GM18511 (cell line): ENCODE measurements around the gene DOCK1.

ENCODE experiments used
- ATAC-seq: cut with Tn5 transposase; IDR thresholded peaks from one replicate; pipeline ENCODE4 v1.9.1; 2021; ENCODE audit warnings: mild to moderate bottlenecking, moderate library complexity; ENCODE audit not compliant: unreplicated experiment

DOCK1 gene

DNA sequence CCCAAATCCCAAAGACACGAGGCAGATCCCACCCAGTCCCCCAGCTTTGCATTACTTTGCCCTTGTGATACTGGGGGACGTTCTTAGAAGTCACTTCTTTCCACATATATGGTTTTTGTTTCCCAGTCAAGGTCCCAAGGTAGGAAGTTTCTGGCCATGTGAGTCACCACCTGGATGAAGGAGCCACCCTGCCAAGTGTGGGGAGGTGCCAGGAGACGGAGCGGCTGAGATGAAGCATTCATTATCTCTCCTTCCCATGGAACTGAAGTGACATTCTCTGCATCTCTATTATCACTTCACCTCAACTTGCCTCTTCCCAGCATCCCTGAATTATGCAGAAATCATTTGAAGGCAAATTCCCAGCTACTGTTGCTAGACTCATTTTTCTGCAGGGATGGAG is 427.4 kb downstream of the DOCK1 start:
- no peak for ATAC-seq

DNA sequence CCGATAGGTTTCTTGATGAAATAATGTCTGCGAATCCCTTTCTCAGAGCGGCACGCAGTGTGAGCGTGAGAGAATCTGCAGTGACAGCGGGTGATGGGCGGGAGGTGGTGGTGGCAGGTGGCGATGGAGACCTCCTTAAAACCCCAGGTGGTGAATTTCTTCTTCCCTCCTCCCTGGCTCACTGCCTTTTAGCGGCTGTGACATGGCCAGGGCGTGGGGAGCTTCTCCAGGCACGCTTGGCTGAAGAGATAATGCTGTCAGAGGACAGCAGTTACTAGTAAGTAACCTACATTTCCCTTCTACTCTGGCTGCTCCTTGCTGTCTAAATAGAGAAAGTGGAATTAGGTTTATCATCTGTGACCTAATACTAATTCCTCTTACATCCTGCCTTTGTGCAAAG is 432.6 kb downstream of the DOCK1 start:
- ATAC-seq, result no peak

DNA sequence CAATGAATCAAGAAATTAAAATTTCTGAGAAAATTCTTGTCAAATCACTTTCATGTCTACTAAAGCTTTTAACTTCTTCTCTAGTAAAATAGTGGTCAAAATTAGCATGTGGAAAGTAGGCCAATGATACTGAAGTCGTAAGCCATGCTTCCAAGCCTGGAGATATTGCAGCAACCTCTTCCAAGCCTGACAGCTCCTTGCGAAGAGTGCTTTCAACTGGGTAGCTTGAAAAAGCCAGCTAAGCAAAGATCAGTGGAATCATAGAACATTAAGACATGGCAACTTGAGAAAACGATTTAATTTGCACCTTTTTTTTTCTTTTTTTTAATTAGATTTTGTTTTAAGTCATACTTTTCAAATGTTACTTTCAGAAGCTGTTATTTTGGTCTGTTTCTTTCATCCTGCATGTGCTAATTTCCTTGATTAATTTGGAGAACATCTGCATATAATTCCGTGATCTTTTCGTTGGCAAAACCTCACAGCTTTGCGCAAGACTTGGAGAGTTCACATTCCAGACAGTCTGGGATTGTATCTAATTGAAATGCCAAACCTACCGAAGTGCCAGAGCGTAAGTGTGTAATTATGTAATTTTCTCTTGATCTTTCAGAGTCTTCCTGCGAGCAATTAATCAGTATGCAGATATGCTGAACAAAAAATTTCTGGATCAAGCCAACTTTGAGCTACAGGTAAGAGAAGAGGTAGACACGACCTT is 433.3 kb downstream of the DOCK1 start:
- no peak for ATAC-seq

DNA sequence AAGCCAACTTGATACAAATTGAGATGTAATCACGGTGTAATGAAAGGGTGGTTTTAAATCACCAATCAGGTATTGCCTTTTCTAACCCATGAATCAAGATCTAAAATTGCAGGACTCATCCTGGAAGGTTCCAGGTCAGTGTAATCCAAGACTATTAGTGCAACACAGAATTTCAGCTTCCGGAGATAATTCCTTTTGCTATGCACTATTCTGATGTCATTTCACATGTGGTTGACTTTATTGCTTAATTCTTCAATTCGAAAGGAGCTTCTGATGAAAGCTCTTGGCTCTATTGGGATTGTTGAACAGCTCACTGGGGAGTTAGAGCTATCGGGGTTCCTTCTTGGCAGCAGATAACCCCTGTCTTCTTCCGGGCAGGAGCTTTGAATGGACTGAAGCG is 438.6 kb downstream of the DOCK1 start:
- ATAC-seq, result no peak

DNA sequence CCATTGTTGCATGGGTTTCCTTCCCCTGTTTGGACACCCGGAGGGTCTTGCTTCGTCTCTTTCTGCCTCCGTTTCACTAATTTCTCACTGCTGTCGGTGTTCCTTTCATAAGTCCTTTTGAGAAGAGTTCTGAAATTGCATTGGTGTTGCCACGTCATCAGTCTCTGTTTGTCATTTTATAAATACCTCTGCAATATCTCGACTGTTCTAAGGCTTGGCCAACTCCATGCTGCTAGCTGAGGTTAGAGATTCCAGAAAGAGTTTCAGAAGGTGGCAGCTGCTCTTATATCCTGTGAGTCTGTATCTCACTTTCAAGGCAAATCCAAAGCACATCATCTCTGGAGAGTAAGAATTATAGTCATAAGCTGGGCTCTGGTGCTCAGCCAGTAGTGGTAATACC is 439.1 kb downstream of the DOCK1 start:
- no peak for ATAC-seq

DNA sequence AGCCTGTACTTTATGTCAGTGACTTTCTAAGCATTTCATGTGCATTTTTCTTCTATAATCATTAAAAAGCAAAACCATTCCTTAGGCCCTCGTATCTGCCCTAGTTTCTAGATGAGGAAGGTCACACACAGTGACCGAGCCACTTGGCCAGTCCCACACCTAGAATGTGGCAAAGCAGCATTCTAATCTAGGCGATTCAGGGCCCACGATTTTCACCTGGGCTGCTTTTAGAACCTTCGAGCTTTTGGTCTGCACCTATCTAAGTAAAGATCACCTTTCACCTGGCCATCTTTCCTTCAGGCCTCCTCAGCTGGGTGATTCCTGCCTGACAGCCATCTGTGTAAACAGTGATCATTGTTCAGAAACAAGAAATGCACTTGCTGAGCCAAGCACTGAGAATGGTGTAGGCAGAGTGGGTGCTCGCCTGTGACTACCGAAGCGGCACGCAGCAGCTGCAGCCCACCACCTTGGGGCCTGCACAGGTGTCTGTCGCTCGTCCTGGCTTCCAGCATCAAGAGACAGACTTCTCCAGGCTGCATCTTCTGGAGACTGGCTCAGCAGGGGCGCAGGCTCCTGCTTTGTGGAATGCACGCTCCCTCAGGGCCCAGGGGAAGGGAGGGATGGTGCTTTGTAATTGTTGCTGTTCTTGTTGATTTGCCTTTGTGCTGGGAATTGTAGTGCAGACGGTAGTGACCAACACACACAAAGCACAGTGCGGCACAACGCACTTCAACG is 440.2 kb downstream of the DOCK1 start:
- ATAC-seq, result no peak

DNA sequence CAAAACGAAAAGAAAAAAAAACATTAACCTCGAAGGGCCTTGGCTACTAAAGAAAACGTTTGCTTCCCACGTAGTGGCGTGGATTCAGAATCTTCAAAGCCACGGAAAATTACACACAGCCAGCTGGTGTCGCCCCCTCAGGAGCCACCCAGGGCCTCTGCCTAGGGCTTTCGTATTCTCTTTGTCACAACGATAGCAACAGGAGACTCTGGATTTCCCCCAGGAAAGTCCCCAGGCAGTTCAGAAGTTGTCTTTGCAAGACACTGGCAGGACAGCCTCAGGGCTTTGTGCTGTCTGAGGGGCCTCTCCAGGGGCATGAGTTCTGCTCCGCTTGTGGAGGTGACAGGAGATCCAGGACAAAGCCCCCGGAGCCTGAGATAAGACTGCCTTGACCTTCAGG is 441.4 kb downstream of the DOCK1 start:
- no peak for ATAC-seq

DNA sequence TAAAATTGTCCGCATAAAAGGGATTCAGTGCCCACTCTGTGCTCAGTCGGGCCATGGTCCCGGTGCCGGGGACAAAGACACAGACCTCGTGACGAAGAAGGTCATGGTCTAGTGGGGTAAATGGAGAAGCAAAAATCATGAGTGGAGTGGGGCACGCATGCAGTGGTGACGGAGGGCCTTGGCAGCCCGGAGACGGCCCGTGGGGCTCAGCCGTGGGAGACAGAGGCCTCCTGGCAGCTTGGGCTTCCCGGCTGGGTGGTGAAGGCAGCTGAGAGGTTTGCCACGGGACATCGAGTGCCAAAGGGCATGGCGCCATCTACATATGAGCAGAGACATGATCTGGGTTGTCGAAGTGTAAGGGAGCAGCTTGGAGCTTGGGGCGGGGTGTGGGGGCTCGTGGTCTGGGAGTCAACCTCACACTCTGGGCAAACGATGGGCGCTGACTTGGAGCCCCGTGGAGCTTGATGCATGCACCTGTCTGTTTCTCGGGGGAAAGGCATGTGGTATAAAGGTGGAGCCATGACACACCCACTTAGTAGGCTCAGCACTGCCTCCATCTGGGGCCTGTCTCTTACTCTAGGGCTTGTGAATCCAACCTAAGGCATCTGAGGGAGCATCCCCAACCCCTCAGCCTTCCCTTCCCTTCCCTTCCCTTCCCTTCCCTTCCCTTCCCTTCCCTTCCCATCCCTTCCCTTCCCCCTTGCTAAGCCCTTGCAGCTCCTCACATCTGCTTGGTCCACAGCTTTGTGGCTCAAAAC is 442.2 kb downstream of the DOCK1 start:
- ATAC-seq, result no peak

DNA sequence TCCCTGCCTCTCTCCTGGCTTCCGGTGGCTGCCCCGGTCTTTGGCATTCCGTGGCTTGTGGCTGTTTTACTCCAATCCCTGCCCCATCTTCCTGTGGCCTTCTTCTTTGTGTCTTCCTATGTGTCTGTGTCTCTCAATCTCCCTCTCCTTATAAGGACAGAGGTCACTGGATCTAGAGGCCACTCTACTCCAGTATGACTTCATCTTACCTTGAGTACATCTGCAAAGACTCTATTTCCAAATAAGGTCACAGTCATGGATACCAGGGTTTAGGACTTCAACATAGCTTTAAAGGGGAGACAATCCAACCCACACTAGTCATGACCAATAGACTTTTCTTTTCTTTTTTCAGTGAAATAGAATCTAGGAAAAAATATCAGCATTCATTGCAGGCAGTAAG is 444.5 kb downstream of the DOCK1 start:
- no peak for ATAC-seq

DNA sequence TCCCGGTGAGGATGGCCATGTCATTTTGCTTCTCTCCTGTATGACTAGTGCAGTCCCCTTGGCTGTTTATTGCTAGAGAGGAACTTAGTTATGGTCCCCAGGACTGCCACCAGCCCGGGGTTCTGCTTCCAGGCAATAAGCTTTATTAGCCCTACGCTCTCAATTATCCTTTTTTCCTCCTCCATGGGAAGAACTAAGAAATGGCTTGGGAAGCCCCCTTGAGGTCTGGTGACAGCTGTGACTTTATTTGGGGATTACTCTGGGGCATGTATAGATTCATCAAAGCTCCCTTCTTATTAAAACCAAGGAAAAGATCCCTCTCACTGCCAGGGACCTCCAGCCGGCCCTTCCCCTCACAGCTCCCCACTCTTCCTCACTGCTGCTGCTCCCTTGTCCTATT is 446.3 kb downstream of the DOCK1 start:
- no peak for ATAC-seq

DNA sequence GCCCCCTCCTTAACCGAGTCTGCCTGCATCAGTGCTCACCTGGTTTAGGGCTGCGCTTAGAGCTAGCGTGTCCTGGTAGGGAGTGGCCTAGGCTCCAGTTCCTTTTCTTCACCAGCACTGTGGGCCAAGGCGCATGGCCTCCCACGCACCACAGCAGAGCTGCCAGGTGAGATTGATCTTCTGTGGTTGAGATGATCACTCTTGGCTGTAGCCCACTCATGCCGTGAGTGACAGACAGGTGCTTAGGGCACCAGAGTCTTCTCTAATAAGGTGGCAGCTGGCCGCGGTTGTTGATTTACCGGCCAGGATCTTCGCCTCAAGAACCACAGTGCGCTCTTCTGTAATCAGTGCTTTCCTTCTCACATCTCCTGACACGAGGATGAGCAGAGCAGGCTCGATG is 448.3 kb downstream of the DOCK1 start:
- ATAC-seq, result no peak

DNA sequence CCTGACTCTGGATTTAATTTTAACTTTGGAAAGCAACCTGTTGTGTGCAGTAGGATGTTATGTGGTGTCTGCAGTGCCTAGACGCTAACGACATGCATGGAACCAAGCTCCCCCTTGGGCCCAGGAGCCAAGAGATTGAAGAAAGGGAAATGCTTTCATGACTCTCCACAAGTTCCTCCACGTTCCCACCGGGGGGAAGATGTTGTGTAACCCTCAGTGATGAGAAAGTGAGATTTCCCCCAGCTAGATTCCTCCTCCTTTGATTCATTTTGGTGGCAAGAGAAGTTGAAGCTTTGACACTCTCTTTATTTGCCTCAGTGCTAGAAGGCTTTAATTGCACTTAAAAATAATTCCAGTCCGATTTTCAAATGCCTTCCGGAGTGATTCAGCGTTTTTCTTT is 449.0 kb downstream of the DOCK1 start:
- ATAC-seq, result no peak

DNA sequence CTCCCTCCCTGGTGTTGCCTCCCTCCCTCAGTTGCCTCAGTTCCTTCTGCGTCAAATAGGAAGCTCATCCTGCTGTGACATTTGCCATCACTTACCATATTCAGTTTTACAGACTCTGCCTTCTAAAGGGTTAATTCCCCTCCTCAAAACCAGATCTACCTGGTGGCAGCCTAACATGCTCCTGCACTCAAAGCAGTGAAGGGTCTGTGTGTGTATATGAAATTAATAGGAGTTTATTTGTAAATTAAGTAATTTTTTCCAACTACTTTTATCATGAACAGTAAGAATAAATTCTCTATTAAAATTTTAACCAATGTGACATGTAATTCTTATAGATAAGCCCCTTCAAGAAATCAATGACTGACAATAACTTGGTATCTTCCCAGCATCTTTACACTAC is 449.8 kb downstream of the DOCK1 start:
- ATAC-seq, result no peak

DNA sequence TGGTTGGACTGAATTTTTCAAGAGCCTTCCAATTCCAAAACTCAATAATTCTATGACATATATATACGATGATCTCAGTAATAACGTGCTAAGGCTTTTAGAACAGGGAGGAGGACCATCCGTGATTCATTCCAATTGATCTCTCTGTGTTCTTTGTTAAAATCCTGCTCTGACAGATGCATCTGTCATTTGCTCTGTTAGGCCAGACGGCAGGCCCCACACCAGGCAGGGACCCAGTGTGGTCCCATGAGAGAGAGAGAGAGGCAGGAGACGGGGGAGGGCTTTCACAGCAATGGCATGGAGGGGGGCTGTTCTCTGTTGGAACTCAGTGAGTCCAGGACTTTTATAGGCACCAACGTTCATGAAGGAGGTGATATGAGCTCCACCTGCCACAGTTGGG is 451.1 kb downstream of the DOCK1 start:
- no peak for ATAC-seq

DNA sequence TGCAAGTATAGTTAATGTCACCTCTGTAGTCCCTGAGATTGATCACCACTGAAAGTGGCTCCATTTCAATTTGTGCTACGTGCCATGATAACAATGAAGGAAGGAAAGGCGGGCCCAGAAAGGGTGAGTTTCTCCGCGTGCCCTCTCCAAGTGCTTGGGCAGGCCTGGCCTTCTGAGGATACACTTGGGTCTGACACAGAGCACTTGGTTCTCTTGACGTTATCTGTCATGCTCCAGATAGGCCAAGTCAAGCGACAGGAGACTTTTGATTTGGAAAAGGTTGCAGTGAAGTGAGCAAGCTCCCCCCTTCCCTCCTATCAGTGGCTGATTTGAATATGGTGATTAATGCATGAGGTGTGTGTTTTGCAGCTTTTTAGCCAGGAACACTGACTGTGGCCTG is 452.0 kb downstream of the DOCK1 start:
- no peak for ATAC-seq

DNA sequence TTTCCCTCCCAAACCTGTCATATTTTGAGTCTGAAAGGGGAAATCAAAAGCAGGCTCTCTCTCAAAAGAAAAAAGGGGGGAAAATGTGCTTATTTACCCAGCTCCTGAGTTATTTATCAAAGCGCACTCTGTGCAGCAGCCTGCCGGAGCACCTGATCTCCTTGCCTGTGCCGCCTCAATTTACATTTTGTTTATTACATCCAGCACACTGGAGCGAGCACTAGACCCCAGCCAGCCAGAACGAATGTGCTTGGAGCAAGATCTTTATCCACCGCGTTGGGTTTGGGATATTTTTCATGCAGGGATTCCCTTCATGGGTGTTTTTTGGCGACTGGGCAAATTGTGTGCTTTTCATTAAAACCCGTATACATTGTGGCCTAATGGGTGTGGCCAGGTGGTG is 453.1 kb downstream of the DOCK1 start:
- no peak for ATAC-seq

DNA sequence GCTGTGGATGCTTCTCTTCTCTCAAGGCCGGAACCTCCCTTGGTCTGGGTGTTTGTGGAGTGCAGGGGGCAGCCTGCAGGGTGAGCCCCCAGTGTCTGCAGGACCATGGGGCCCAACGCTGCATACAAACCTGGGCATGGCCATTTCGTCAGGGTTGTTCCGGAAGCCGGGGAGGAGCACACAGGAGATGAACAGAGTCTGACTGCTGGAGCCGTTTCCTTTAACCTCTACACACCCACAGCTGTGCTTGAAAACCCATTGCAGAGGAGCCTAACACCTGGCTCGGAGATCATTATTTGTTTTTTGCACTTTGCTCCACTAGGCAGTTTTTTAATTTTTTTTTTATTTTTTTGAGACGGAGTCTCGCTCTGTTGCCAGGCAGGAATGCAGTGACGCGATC is 458.8 kb downstream of the DOCK1 start:
- ATAC-seq, result no peak

DNA sequence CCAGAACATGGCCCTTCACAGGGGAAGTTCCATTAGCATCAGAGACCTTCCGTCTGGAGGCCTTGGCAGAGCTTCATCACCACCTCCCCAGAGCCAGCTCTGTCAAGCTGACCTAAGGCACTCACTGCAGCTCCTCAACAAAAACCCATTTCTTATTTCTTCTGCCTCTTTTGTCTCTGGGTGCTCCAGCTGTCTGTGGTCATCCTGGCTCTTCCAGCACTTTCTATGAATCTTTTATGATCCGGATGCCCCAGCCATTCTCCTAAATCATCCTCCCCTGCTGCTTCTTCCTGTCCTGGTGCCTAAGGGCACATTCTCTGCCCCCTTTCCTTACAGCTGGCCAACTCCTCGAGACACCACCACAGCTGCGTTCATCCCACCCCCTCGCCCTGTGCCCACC is 462.9 kb downstream of the DOCK1 start:
- no peak for ATAC-seq

DNA sequence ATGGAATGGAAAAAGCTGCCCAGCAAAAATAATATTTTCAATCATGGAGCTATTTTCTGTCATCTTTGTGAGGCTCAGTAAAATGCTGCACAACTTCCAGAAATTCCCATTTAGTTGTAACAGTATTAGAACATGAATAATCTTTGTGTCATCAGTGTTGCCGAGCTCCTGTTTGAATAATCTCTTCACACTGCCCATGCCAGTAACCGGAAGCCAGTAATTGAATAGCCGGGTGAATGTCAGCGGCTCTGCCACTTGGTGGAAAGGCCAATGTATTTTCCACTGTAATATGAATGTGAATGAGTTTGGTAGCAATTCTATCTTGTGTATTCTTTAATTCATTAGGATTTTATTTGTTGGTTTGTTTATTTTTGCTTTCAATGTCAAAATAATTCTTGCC is 463.7 kb downstream of the DOCK1 start:
- no peak for ATAC-seq

DNA sequence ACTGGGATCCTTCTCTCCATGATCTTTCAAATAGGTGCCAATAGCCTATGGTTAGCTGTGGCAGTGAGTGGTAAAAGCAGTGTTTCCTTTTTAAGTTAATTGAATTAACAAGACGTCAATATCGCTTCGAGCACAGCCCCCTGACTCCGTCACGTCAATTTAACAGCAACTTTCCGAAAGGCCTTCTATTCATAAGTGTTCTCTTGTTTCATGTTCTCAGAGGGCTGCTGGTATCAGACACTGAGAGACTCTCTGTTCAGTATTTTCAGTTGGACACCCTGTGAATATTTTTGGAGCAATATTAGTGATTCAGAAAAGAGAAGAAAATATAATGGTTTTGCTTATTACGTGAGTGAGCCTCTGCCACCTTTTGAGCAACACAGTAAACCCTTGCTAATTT is 465.4 kb downstream of the DOCK1 start:
- ATAC-seq, result no peak

DNA sequence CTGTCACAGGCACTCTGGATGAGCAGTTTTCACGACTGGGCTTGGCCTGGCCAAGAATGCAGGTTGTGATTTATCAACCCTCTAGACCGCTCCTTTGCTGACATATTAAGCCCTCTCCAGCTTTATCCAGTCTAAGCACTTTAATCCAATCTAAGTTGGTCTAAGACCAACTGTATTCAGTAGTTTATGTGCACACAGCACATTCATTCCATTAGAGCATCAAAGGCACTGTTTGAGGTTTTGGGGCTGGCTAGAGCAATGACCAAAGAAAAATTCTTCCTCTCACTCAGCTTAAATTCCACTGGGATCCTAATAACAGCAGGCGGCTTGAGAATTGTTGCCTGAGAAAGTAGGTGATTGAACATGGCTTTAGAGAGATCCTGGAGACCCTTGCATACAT is 467.1 kb downstream of the DOCK1 start:
- no peak for ATAC-seq

DNA sequence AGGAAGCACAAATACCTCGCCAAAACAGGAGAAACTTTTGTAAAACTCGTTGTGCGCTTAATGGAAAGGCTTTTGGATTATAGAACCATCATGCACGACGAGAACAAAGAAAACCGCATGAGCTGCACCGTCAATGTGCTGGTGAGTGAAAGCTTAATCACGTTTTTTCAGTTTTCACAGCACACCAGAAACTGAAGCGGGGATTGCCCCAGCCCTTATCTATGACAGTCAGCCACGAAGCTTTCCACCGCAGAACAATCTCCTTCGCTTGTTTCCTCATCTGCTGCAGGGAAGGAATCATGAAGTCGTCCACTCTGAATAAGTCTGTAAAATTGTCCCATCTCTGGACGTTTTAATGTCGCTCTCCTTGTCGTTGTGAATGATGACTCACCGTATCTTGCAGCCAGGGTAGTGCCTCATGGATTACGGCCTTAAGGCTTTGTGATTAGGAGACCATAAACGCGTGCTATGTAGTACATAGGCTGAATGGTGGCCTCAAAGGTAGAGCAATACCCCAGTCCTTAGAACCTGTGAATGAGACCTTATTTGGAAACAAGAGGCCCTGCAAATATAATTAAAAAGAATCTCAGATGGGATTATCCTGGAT is 468.9 kb downstream of the DOCK1 start:
- no peak for ATAC-seq
